Activated T-helper 2 cell treated with anti-CD3 and anti-CD28 coated beads, Interferon-gamma antibody, Interleukin-2, Interleukin-4, amounts not matched to agents 10 μg/mL and 5 μg/mL and 100 μg/mL, durations not matched to agents 14 hours and 24 hours and 36 hours (primary cell): ENCODE measurements around the gene ANAPC1. TPM values are rescaled to one million over a fixed set of nuclear protein-coding genes. Genes with fewer than 3 reads are reported as not detected.
A peak's percentile ranks its signal among the peaks of the same experiment; 100 is the strongest.
"Not testable (repeated sequence)": the region's sequence is repeated elsewhere in the genome, so short reads cannot be mapped to it uniquely, and the experiment has no call there.

Experiments used
- DNase-seq: peaks from one replicate; pipeline ENCODE4 v3.0.0; 2021; ENCODE audit warnings: low spot score
- H3K27ac Mint-ChIP-seq: one replicate; pipeline ENCODE4 v1.8.0; 2021; ENCODE audit warnings: mixed read lengths
- H3K27me3 Mint-ChIP-seq: one replicate; pipeline ENCODE4 v1.8.0; 2021; ENCODE audit warnings: low read depth, mixed read lengths
- H3K36me3 Mint-ChIP-seq: one replicate; pipeline ENCODE4 v1.8.0; 2021; ENCODE audit warnings: low read depth, mixed read lengths
- H3K4me1 Mint-ChIP-seq: one replicate; pipeline ENCODE4 v1.8.0; 2021; ENCODE audit warnings: low read depth, mixed read lengths
- H3K4me3 Mint-ChIP-seq: one replicate; pipeline ENCODE4 v1.8.0; 2021; ENCODE audit warnings: low read depth, mild to moderate bottlenecking, moderate library complexity, mixed read lengths
- H3K9me3 Mint-ChIP-seq: one replicate; pipeline ENCODE4 v1.8.0; 2021; ENCODE audit warnings: mixed read lengths
- intact Hi-C: fragments of 100-400 bp; cut with micrococcal nuclease; formaldehyde crosslinking; loops from one replicate; pipeline ENCODE4 v1.15.1; 2023
- total RNA-seq: library from RNA; stranded (reverse); gene quantifications from 2 replicates; pipeline ENCODE4 v1.2.3, GENCODE V29; 2022

ANAPC1 gene
- total RNA-seq, 1 donor from 2014 or later = 115 TPM

GRCh38 chr2:111838992-111839391, 45.0 kb downstream of the ANAPC1 start:
- H3K4me3 Mint-ChIP-seq, H3K27ac Mint-ChIP-seq, intact Hi-C loops, H3K27me3 Mint-ChIP-seq, DNase-seq, H3K9me3 Mint-ChIP-seq: not testable (repeated sequence)
- H3K36me3 Mint-ChIP-seq = peaks cover 49% of the 10 kb centered on the region
- peaks cover 25% of the 10 kb centered on the region for H3K4me1 Mint-ChIP-seq

GRCh38 chr2:111834221-111834620, 49.8 kb downstream of the ANAPC1 start:
- peaks cover 27% of the 10 kb centered on the region for H3K4me1 Mint-ChIP-seq
- intact Hi-C loops, DNase-seq, H3K27me3 Mint-ChIP-seq, H3K9me3 Mint-ChIP-seq: not testable (repeated sequence)
- H3K36me3 Mint-ChIP-seq = peaks cover 49% of the 10 kb centered on the region
- peak overlapping the region; percentile 95 for H3K27ac Mint-ChIP-seq
- H3K4me3 Mint-ChIP-seq = peak overlapping the region; percentile 43

GRCh38 chr2:111830479-111830878, 53.5 kb downstream of the ANAPC1 start:
- H3K27me3 Mint-ChIP-seq, DNase-seq, H3K9me3 Mint-ChIP-seq, H3K4me3 Mint-ChIP-seq, intact Hi-C loops: not testable (repeated sequence)
- Mint-ChIP-seq H3K36me3 (peaks cover 59% of the 10 kb centered on the region), H3K4me1 (peaks cover 25% of the 10 kb centered on the region), H3K27ac (peak overlapping the region; percentile 27)

- H3K4me3 Mint-ChIP-seq, H3K9me3 Mint-ChIP-seq, H3K27ac Mint-ChIP-seq, DNase-seq, intact Hi-C loops, H3K4me1 Mint-ChIP-seq, H3K27me3 Mint-ChIP-seq: not testable (repeated sequence)
- peaks cover 53% of the 10 kb centered on the region for H3K36me3 Mint-ChIP-seq
Measured at GRCh38 chr2:111828217-111828766, 55.7 kb downstream of the ANAPC1 start.

- H3K36me3 Mint-ChIP-seq, H3K27ac Mint-ChIP-seq, H3K4me1 Mint-ChIP-seq, intact Hi-C loops, H3K4me3 Mint-ChIP-seq, DNase-seq, H3K27me3 Mint-ChIP-seq, H3K9me3 Mint-ChIP-seq: not testable (repeated sequence)
Measured at GRCh38 chr2:111812970-111813622, 70.9 kb downstream of the ANAPC1 start.

GRCh38 chr2:111790633-111791032, 93.4 kb downstream of the ANAPC1 start:
- H3K36me3 Mint-ChIP-seq = peaks cover 14% of the 10 kb centered on the region
- intact Hi-C loops, H3K4me3 Mint-ChIP-seq, H3K27ac Mint-ChIP-seq, H3K4me1 Mint-ChIP-seq, H3K9me3 Mint-ChIP-seq, DNase-seq, H3K27me3 Mint-ChIP-seq: not testable (repeated sequence)

GRCh38 chr2:111784081-111784480, 99.9 kb downstream of the ANAPC1 start:
- H3K9me3 Mint-ChIP-seq, DNase-seq, H3K27me3 Mint-ChIP-seq, H3K4me1 Mint-ChIP-seq, intact Hi-C loops, H3K4me3 Mint-ChIP-seq, H3K27ac Mint-ChIP-seq: not testable (repeated sequence)
- H3K36me3 Mint-ChIP-seq = peaks cover 14% of the 10 kb centered on the region

GRCh38 chr2:111782195-111782594, 101.8 kb downstream of the ANAPC1 start:
- H3K27ac Mint-ChIP-seq, intact Hi-C loops, DNase-seq, H3K4me1 Mint-ChIP-seq, H3K9me3 Mint-ChIP-seq, H3K27me3 Mint-ChIP-seq, H3K4me3 Mint-ChIP-seq: not testable (repeated sequence)
- peaks cover 18% of the 10 kb centered on the region for H3K36me3 Mint-ChIP-seq

GRCh38 chr2:111781443-111782094, 102.4 kb downstream of the ANAPC1 start:
- H3K4me3 Mint-ChIP-seq, H3K27me3 Mint-ChIP-seq, H3K27ac Mint-ChIP-seq, DNase-seq, intact Hi-C loops, H3K4me1 Mint-ChIP-seq, H3K9me3 Mint-ChIP-seq: not testable (repeated sequence)
- H3K36me3 Mint-ChIP-seq = peaks cover 18% of the 10 kb centered on the region

- H3K9me3 Mint-ChIP-seq, H3K4me3 Mint-ChIP-seq, DNase-seq, H3K4me1 Mint-ChIP-seq, intact Hi-C loops, H3K27me3 Mint-ChIP-seq, H3K27ac Mint-ChIP-seq: not testable (repeated sequence)
- H3K36me3 Mint-ChIP-seq = peaks cover 18% of the 10 kb centered on the region
Measured at GRCh38 chr2:111777155-111777554, 106.8 kb downstream of the ANAPC1 start.

- intact Hi-C loops, H3K4me3 Mint-ChIP-seq, DNase-seq, H3K9me3 Mint-ChIP-seq, H3K4me1 Mint-ChIP-seq, H3K27ac Mint-ChIP-seq, H3K27me3 Mint-ChIP-seq: not testable (repeated sequence)
- peaks cover 18% of the 10 kb centered on the region for H3K36me3 Mint-ChIP-seq
Measured at GRCh38 chr2:111776296-111776695, 107.7 kb downstream of the ANAPC1 start.

- intact Hi-C loops, H3K27me3 Mint-ChIP-seq, DNase-seq, H3K4me3 Mint-ChIP-seq, H3K4me1 Mint-ChIP-seq, H3K9me3 Mint-ChIP-seq, H3K27ac Mint-ChIP-seq: not testable (repeated sequence)
- H3K36me3 Mint-ChIP-seq = peaks cover 13% of the 10 kb centered on the region
Measured at GRCh38 chr2:111772180-111772579, 111.8 kb downstream of the ANAPC1 start.

GRCh38 chr2:111770916-111771658, 112.9 kb downstream of the ANAPC1 start:
- intact Hi-C loops, H3K27ac Mint-ChIP-seq, H3K4me1 Mint-ChIP-seq, H3K27me3 Mint-ChIP-seq, DNase-seq, H3K9me3 Mint-ChIP-seq, H3K4me3 Mint-ChIP-seq: not testable (repeated sequence)
- H3K36me3 Mint-ChIP-seq = peaks cover 13% of the 10 kb centered on the region
